ENCODE data around the gene HMG20A. TPM values are rescaled to one million over a fixed set of nuclear protein-coding genes. Genes with fewer than 3 reads are reported as not detected.

HMG20A gene
- total and polyA plus RNA-seq, 9 of the 15 experiments (the other 6 are each of a cell fraction or from before 2014, with no cell fraction given): 25.0 to 68.1 (median 38.9) TPM

DNA sequence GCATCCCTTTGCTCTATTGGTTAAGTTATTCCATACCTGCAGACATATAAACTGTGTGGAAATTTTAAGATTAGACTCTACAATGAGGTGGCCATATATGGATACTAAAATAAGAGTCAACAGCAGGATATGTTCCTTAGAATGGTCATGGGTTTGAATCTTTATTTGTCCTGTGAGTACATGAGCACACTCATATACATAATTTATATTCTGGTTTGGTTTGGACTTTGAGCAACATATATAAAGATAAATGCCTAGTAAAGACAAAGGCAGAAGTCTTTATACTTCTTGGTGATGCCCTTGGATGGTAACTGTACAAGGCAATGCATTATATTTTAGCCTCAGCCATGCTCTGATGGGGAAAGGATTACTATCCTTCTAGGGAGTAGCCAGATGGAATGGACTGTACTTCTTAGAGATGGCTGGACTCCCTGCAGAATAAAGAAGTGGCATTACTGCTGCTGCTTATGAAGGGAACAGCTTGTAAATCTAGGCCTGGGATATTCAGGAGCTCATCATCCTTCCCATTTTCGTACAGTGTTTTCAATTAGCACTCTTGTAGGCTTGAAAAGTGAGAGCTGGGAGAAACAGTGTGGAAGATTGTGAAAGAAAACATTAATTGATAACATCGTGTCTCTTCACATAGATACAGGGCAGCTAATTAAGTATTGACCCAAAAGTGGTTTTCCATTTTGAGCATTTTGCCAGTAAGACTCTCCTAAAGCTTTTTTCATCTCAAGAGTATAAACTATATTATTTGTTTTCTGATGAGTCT is 60.4 kb downstream of the HMG20A start:
- Histone ChIP-seq H3K27me3 (ENCODE audit: control insufficient read depth in 2 of 2, insufficient read depth in 2 of 2, low read length in 2 of 2) (no peaks in the 10 kb centered on the region), H3K9me3 (replicated peaks; ENCODE audit: control insufficient read depth, insufficient read depth, low read depth, low read length) (no peaks in the 10 kb centered on the region), H3K27ac (ENCODE audit: extremely low read depth, low read depth, low read length) (no peak overlapping the region), H4K20me1 (replicated peaks; ENCODE audit: control insufficient read depth, insufficient read depth, low read length) (no peaks in the 10 kb centered on the region), H3K4me1 (replicated peaks in 1 of 2; ENCODE audit: control insufficient read depth in 2 of 2, insufficient read depth in 2 of 2, low read length in 2 of 2) (no peaks in the 10 kb centered on the region), H2AFZ (ENCODE audit: low read depth, low read length) (no peak overlapping the region), H3K9me1 (ENCODE audit: control insufficient read depth, insufficient read depth, low read length) (no peaks in the 10 kb centered on the region), H3K79me2 (ENCODE audit: control insufficient read depth, insufficient read depth, low read length) (no peaks in the 10 kb centered on the region), H3K4me3 (no peak overlapping the region), H3K36me3 (ENCODE audit: control insufficient read depth, insufficient read depth, low read length) (peaks cover 69% of the 10 kb centered on the region; the same call in 2 of the 3 replicates), H3K4me2 (ENCODE audit: insufficient read depth, low read length) (no peak overlapping the region), H3K9ac (ENCODE audit: insufficient read depth in 1 of 2, low read depth in 2 of 2, low read length in 2 of 2) (no peak overlapping the region)
- intact Hi-C loops (cut with micrococcal nuclease) (no loop called here), in situ Hi-C loops (cut with MboI) (no loop called here)
- ATAC-seq: no peak
- ChIA-PET CTCF (ENCODE audit: low intra/inter-chr PET ratio) (no interaction called here), POLR2A (interaction anchor here (0.6 to 1.7 kb wide), 4 partner anchors 10 to 416 kb away, joined by 3 to 5 read pairs (median 3); no protein-coding TSS in a partner anchor)
- WGBS (ENCODE audit: insufficient coverage, low coverage, missing lambda C conversion rate): 77% methylated on average over 2 of the region's 2 CpGs
- no TSS peak for BruUV-seq (replicated peaks)
- FAIRE-seq: no peak
- DNase-seq (ENCODE audit: extremely low read depth in 1 of 4, low spot score in 3 of 4): no peak
- TF ChIP-seq, protein P1, sequence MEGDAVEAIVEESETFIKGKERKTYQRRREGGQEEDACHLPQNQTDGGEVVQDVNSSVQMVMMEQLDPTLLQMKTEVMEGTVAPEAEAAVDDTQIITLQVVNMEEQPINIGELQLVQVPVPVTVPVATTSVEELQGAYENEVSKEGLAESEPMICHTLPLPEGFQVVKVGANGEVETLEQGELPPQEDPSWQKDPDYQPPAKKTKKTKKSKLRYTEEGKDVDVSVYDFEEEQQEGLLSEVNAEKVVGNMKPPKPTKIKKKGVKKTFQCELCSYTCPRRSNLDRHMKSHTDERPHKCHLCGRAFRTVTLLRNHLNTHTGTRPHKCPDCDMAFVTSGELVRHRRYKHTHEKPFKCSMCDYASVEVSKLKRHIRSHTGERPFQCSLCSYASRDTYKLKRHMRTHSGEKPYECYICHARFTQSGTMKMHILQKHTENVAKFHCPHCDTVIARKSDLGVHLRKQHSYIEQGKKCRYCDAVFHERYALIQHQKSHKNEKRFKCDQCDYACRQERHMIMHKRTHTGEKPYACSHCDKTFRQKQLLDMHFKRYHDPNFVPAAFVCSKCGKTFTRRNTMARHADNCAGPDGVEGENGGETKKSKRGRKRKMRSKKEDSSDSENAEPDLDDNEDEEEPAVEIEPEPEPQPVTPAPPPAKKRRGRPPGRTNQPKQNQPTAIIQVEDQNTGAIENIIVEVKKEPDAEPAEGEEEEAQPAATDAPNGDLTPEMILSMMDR (IDR thresholded peaks at IDR 0.05 in 2 of 3, conservative IDR thresholded peaks at IDR 0.05 in 1 of 3; ENCODE audit: insufficient read depth in 2 of 3, low read depth in 1 of 3, low read length in 3 of 3): no peak
- TF ChIP-seq, protein P2, sequence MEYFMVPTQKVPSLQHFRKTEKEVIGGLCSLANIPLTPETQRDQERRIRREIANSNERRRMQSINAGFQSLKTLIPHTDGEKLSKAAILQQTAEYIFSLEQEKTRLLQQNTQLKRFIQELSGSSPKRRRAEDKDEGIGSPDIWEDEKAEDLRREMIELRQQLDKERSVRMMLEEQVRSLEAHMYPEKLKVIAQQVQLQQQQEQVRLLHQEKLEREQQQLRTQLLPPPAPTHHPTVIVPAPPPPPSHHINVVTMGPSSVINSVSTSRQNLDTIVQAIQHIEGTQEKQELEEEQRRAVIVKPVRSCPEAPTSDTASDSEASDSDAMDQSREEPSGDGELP (CRISPR knock-in tag; IDR thresholded peaks at IDR 0.05; ENCODE audit: borderline replicate concordance): no peak
- TF ChIP-seq, protein P3, sequence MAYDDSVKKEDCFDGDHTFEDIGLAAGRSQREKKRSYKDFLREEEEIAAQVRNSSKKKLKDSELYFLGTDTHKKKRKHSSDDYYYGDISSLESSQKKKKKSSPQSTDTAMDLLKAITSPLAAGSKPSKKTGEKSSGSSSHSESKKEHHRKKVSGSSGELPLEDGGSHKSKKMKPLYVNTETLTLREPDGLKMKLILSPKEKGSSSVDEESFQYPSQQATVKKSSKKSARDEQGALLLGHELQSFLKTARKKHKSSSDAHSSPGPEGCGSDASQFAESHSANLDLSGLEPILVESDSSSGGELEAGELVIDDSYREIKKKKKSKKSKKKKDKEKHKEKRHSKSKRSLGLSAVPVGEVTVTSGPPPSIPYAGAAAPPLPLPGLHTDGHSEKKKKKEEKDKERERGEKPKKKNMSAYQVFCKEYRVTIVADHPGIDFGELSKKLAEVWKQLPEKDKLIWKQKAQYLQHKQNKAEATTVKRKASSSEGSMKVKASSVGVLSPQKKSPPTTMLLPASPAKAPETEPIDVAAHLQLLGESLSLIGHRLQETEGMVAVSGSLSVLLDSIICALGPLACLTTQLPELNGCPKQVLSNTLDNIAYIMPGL (CRISPR knock-in tag; IDR thresholded peaks at IDR 0.05): no peak
- TF ChIP-seq ILF3 (IDR thresholded peaks at IDR 0.05; ENCODE audit: borderline replicate concordance) (no peak), KAT2B (IDR thresholded peaks at IDR 0.05; ENCODE audit: low read depth, low read length) (no peak), BRF1 (IDR thresholded peaks at IDR 0.05; ENCODE audit: borderline replicate concordance, extremely low read depth, insufficient read length) (no peak), HNRNPK (IDR thresholded peaks at IDR 0.05; ENCODE audit: low read depth, low read length, poor library complexity, severe bottlenecking) (no peak), ZBTB7A (IDR thresholded peaks at IDR 0.05; ENCODE audit: borderline replicate concordance, control insufficient read depth, low read depth, low read length) (no peak)
- TF ChIP-seq, protein P4, sequence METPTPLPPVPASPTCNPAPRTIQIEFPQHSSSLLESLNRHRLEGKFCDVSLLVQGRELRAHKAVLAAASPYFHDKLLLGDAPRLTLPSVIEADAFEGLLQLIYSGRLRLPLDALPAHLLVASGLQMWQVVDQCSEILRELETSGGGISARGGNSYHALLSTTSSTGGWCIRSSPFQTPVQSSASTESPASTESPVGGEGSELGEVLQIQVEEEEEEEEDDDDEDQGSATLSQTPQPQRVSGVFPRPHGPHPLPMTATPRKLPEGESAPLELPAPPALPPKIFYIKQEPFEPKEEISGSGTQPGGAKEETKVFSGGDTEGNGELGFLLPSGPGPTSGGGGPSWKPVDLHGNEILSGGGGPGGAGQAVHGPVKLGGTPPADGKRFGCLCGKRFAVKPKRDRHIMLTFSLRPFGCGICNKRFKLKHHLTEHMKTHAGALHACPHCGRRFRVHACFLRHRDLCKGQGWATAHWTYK (CRISPR knock-in tag; IDR thresholded peaks at IDR 0.05): no peak
- TF ChIP-seq, protein P5, sequence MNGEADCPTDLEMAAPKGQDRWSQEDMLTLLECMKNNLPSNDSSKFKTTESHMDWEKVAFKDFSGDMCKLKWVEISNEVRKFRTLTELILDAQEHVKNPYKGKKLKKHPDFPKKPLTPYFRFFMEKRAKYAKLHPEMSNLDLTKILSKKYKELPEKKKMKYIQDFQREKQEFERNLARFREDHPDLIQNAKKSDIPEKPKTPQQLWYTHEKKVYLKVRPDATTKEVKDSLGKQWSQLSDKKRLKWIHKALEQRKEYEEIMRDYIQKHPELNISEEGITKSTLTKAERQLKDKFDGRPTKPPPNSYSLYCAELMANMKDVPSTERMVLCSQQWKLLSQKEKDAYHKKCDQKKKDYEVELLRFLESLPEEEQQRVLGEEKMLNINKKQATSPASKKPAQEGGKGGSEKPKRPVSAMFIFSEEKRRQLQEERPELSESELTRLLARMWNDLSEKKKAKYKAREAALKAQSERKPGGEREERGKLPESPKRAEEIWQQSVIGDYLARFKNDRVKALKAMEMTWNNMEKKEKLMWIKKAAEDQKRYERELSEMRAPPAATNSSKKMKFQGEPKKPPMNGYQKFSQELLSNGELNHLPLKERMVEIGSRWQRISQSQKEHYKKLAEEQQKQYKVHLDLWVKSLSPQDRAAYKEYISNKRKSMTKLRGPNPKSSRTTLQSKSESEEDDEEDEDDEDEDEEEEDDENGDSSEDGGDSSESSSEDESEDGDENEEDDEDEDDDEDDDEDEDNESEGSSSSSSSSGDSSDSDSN (IDR thresholded peaks at IDR 0.05; ENCODE audit: borderline replicate concordance in 1 of 2, low read depth in 2 of 2, low read length in 2 of 2): no peak
